GM12873 (cell line): ENCODE results near the gene THSD4.

Experiments
- CTCF ChIP-seq: IDR thresholded peaks from 2 replicates; pipeline ENCODE4 v1.5.1; 2012; ENCODE audit warnings: low read depth, mild to moderate bottlenecking, moderate library complexity, low read length, control low read depth; ENCODE audit not compliant: insufficient read depth; ENCODE audit errors: missing control alignments

The THSD4 gene

GRCh38 chr15:71280206-71280605 lies 164.9 kb downstream of the THSD4 start:
- no peak for TF ChIP-seq CTCF

- TF ChIP-seq CTCF = no peak
Observed at GRCh38 chr15:71281256-71281655, 166.0 kb downstream of the THSD4 start.

GRCh38 chr15:71282076-71282475 lies 166.8 kb downstream of the THSD4 start:
- TF ChIP-seq CTCF = no peak

GRCh38 chr15:71288348-71288955 lies 173.2 kb downstream of the THSD4 start:
- no peak for TF ChIP-seq CTCF

GRCh38 chr15:71290002-71290401 lies 174.7 kb downstream of the THSD4 start:
- TF ChIP-seq CTCF = no peak

GRCh38 chr15:71290881-71291635 lies 175.8 kb downstream of the THSD4 start:
- TF ChIP-seq CTCF = no peak

GRCh38 chr15:71291723-71292122 lies 176.5 kb downstream of the THSD4 start:
- no peak for TF ChIP-seq CTCF
